GM21360 (cell line): ENCODE data around the gene UFM1.
"Not testable (repeated sequence)": the region's sequence is repeated elsewhere in the genome, so short reads cannot be mapped to it uniquely, and the experiment has no call there.

Experiments used
- ATAC-seq: cut with Tn5 transposase; IDR thresholded peaks from one replicate; pipeline ENCODE4 v1.9.1; 2021; ENCODE audit warnings: mild to moderate bottlenecking, moderate library complexity; ENCODE audit not compliant: unreplicated experiment

UFM1 gene

GRCh38 chr13:38349390-38350113 is at the start of gene UFM1:
UFM1 (plus strand) TSS chr13:38349851; CDS start chr13:38349920, 69 bp downstream.
- ATAC-seq, result peak; percentile 94

- no peak for ATAC-seq
Measured at GRCh38 chr13:38301236-38301635, 48.4 kb upstream of the UFM1 start.

- ATAC-seq, result no peak
Measured at GRCh38 chr13:38303816-38304320, 45.8 kb upstream of the UFM1 start.

GRCh38 chr13:38308736-38309135 is 40.9 kb upstream of the UFM1 start:
- ATAC-seq, result no peak

- no peak for ATAC-seq
Measured at GRCh38 chr13:38309397-38309796, 40.3 kb upstream of the UFM1 start.

- not testable (repeated sequence) for ATAC-seq
Measured at GRCh38 chr13:38311175-38311574, 38.5 kb upstream of the UFM1 start.

GRCh38 chr13:38316129-38316528 is 33.5 kb upstream of the UFM1 start:
- ATAC-seq, result no peak

- no peak for ATAC-seq
Measured at GRCh38 chr13:38321654-38322053, 28.0 kb upstream of the UFM1 start.

GRCh38 chr13:38325426-38325825 is 24.2 kb upstream of the UFM1 start:
- ATAC-seq, result no peak

GRCh38 chr13:38328699-38329098 is 21.0 kb upstream of the UFM1 start:
- ATAC-seq, result no peak

- no peak for ATAC-seq
Measured at GRCh38 chr13:38334845-38335244, 14.8 kb upstream of the UFM1 start.

- no peak for ATAC-seq
Measured at GRCh38 chr13:38338089-38338488, 11.6 kb upstream of the UFM1 start.

- no peak for ATAC-seq
Measured at GRCh38 chr13:38340624-38341023, 9.0 kb upstream of the UFM1 start.

- no peak for ATAC-seq
Measured at GRCh38 chr13:38341149-38341692, 8.4 kb upstream of the UFM1 start.

- ATAC-seq, result no peak
Measured at GRCh38 chr13:38346764-38347163, 2.9 kb upstream of the UFM1 start.

GRCh38 chr13:38348861-38349389 is 726 bp upstream of the UFM1 start:
- peak; percentile 9 for ATAC-seq

- ATAC-seq, result peak; percentile 24
Measured at GRCh38 chr13:38350114-38350617, 515 bp downstream of the UFM1 start.

- ATAC-seq, result no peak
Measured at GRCh38 chr13:38355595-38356119, 6.0 kb downstream of the UFM1 start.

GRCh38 chr13:38358684-38359083 is 9.0 kb downstream of the UFM1 start:
- ATAC-seq, result no peak

GRCh38 chr13:38361542-38362262 is 12.1 kb downstream of the UFM1 start:
- no peak for ATAC-seq

- ATAC-seq, result no peak
Measured at GRCh38 chr13:38363219-38363618, 13.6 kb downstream of the UFM1 start.
